SK-N-SH treated with all-trans-retinoic acid at 6 μM for 48 hours (cell line): ENCODE measurements around the gene DDIT3.

Experiments
- ATAC-seq: fragments of 200-7000 bp; cut with Tn5 transposase; 3 replicates; pipeline ENCODE4 v1.9.1; 2020; ENCODE audit warnings: mild to moderate bottlenecking, moderate library complexity
- BACH2 ChIP-seq: fragments of 250-450 bp; sonication (Bioruptor Pico); IDR thresholded peaks from 2 replicates; pipeline ENCODE4 v1.9.0; 2021; ENCODE audit warnings: mild to moderate bottlenecking, borderline replicate concordance
- CSDC2 ChIP-seq: fragments of 250-450 bp; sonication (Bioruptor Pico); IDR thresholded peaks from 2 replicates; pipeline ENCODE4 v1.5.0; 2020; ENCODE audit warnings: mild to moderate bottlenecking, moderate library complexity
- CSRNP3 ChIP-seq: fragments of 250-450 bp; sonication (Bioruptor Pico); IDR thresholded peaks from 2 replicates; pipeline ENCODE4 v1.5.1; 2021; ENCODE audit warnings: mild to moderate bottlenecking, moderate library complexity
- ESRRG ChIP-seq: fragments of 250-450 bp; sonication (Bioruptor Pico); IDR thresholded peaks from 2 replicates; pipeline ENCODE4 v1.6.1; 2021; ENCODE audit warnings: mild to moderate bottlenecking
- GLIS3 ChIP-seq: fragments of 250-450 bp; sonication (Bioruptor Pico); IDR thresholded peaks from 2 replicates; pipeline ENCODE4 v1.5.0; 2020; ENCODE audit warnings: mild to moderate bottlenecking, moderate library complexity
- PATZ1 ChIP-seq: fragments of 250-450 bp; sonication (Bioruptor Pico); IDR thresholded peaks from 2 replicates; pipeline ENCODE4 v1.8.0; 2020; ENCODE audit warnings: mild to moderate bottlenecking, moderate library complexity, borderline replicate concordance
- POU6F1 ChIP-seq: fragments of 250-450 bp; sonication (Bioruptor Pico); IDR thresholded peaks from 2 replicates; pipeline ENCODE4 v1.8.0; 2021; ENCODE audit warnings: low read depth, mild to moderate bottlenecking, moderate library complexity, borderline replicate concordance
- PPARA ChIP-seq: fragments of 250-450 bp; sonication (Bioruptor Pico); IDR thresholded peaks from 2 replicates; pipeline ENCODE4 v1.5.0; 2020; ENCODE audit warnings: mild to moderate bottlenecking, borderline replicate concordance
- RARB ChIP-seq: fragments of 250-450 bp; sonication (Bioruptor Pico); IDR thresholded peaks from 2 replicates; pipeline ENCODE4 v1.8.0; 2021; ENCODE audit warnings: mild to moderate bottlenecking, moderate library complexity
- SNAI2 ChIP-seq: fragments of 250-450 bp; sonication (Bioruptor Pico); IDR thresholded peaks from 2 replicates; pipeline ENCODE4 v1.5.0; 2020; ENCODE audit warnings: mild to moderate bottlenecking, moderate library complexity
- TOX ChIP-seq: fragments of 250-450 bp; sonication (Bioruptor Pico); IDR thresholded peaks from 2 replicates; pipeline ENCODE4 v1.8.0; 2021; ENCODE audit warnings: mild to moderate bottlenecking, moderate library complexity, borderline replicate concordance
- TSHZ2 ChIP-seq: fragments of 250-450 bp; sonication (Bioruptor Pico); IDR thresholded peaks from 2 replicates; pipeline ENCODE4 v1.5.0; 2020; ENCODE audit warnings: mild to moderate bottlenecking, moderate library complexity
- ZC3H10 ChIP-seq: fragments of 250-450 bp; sonication (Bioruptor Pico); IDR thresholded peaks from 2 replicates; pipeline ENCODE4 v1.5.1; 2021; ENCODE audit warnings: mild to moderate bottlenecking, moderate library complexity
- ZNF565 ChIP-seq: fragments of 450-650 bp; formaldehyde crosslinking; conservative IDR thresholded peaks from 2 replicates; pipeline ENCODE4 v1.5.0; 2020; ENCODE audit warnings: low read depth, mild to moderate bottlenecking, moderate library complexity
- ZNF8 ChIP-seq: fragments of 450-650 bp; formaldehyde crosslinking; IDR thresholded peaks from 2 replicates; pipeline ENCODE4 v1.5.0; 2020; ENCODE audit warnings: mild to moderate bottlenecking, moderate library complexity
- TF ChIP-seq, protein P1 (sequence below): fragments of 250-450 bp; sonication (Bioruptor Pico); IDR thresholded peaks from 2 replicates; pipeline ENCODE4 v1.5.1; 2020; ENCODE audit warnings: low read depth, mild to moderate bottlenecking, moderate library complexity

DDIT3 gene, protein sequence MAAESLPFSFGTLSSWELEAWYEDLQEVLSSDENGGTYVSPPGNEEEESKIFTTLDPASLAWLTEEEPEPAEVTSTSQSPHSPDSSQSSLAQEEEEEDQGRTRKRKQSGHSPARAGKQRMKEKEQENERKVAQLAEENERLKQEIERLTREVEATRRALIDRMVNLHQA

DNA sequence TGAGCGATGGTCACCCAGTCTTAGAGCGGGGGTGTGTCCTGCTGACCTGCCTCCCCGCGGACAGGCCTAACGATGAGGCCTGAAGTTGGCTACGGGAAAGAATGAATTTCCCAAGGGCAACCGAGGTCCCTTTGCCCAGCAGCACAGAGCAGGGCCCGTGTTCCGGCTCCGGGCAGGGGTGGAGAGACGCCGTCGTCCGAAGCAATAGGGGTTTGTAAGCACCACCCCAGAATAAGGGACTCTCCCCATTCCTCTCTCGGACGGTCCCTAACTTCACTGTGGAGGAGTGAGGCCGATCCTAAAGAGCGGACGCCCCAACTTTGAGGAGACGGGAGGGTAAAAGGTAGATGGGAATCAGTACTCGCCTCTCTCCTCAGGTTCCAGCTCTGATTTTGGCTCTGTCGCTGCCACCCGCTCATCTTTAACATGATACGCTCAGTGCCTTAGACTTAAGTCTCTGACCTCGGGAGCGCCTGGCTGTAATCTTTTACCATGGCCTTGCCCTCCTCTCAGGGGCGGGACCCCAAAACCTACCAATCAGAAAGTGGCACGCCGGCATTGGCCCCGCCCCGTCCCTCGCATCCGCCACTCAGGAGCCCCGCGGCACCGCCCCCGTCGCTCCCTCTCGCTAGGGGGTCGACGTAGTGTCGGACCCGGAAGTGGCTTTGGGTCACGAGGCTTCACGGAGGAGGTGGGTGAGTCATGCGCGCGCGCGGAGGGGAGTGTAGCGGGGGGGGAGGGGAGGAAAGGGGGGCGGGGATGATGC, at the start of gene DDIT3:
DDIT3 (minus strand) TSS at position 462 of the 766 bp plus-strand sequence. CDS start 3,108 bp downstream, outside the sequence.
- TF ChIP-seq CSRNP3 (CRISPR knock-in tag) (0 out of 2 replicates have a peak, but pooled peaks have one; percentile 53), GLIS3 (CRISPR knock-in tag) (0 out of 2 replicates have a peak, but pooled peaks have one; percentile 48), PATZ1 (CRISPR knock-in tag) (peak; percentile 62; the same call in 1 of the 2 replicates), CSDC2 (0 out of 2 replicates have a peak, but pooled peaks have one; percentile 25), ESRRG (CRISPR knock-in tag) (0 out of 2 replicates have a peak, but pooled peaks have one; percentile 30), SNAI2 (CRISPR knock-in tag) (no peak), POU6F1 (CRISPR knock-in tag) (0 out of 2 replicates have a peak, but pooled peaks have one; percentile 70), RARB (CRISPR knock-in tag) (0 out of 2 replicates have a peak, but pooled peaks have one; percentile 35)
- TF ChIP-seq, protein P1, sequence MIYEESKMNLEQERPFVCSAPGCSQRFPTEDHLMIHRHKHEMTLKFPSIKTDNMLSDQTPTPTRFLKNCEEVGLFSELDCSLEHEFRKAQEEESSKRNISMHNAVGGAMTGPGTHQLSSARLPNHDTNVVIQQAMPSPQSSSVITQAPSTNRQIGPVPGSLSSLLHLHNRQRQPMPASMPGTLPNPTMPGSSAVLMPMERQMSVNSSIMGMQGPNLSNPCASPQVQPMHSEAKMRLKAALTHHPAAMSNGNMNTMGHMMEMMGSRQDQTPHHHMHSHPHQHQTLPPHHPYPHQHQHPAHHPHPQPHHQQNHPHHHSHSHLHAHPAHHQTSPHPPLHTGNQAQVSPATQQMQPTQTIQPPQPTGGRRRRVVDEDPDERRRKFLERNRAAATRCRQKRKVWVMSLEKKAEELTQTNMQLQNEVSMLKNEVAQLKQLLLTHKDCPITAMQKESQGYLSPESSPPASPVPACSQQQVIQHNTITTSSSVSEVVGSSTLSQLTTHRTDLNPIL (CRISPR knock-in tag), result no peak; the same call in 1 of the 2 replicates
- peak; percentile 81 for ATAC-seq

DNA sequence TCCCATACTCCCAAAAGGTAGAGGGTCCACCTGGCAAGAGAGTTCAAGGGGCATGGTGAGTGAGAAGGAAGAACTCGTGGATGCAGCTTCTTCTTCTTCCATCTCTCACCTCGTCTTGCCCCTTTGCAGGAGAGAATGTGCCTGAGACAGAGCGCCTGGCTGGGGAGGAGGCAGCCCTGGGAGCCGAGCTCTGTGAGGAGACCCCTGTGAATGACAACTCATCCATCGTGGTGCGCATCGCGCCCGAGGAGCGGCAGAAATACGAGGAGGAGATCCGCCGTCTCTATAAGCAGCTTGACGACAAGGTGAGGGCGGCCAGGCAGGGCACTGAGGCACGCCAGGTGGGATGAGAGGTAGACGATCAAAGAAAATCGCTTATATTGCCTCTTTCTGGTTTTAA, 49.5 kb upstream of the DDIT3 start:
- TF ChIP-seq PPARA (CRISPR knock-in tag), result no peak
- no peak for TF ChIP-seq ZNF8
- TF ChIP-seq TOX, result no peak
- no peak for TF ChIP-seq PATZ1 (CRISPR knock-in tag)
- TF ChIP-seq, protein P1 (CRISPR knock-in tag), result no peak
- no peak for TF ChIP-seq CSRNP3 (CRISPR knock-in tag)
- TF ChIP-seq ESRRG (CRISPR knock-in tag), result no peak
- TF ChIP-seq ZC3H10 (CRISPR knock-in tag), result no peak
- no peak for TF ChIP-seq BACH2
- no peak for TF ChIP-seq GLIS3 (CRISPR knock-in tag)
- TF ChIP-seq ZNF565 (CRISPR knock-in tag), result no peak
- no peak for TF ChIP-seq RARB (CRISPR knock-in tag)
- TF ChIP-seq TSHZ2, result no peak
- ATAC-seq, result no peak
